Cardiac muscle cell (in vitro differentiated cells and primary cell): ENCODE data around the gene ZBTB9. TPM values are rescaled to one million over a fixed set of nuclear protein-coding genes. Genes with fewer than 3 reads are reported as not detected.

Source experiments
- DNase-seq, 2 donors: peaks; one replicate each; pipeline versions ENCODE4 v3.0.0 to v3.0.0-alpha.2; 2010 to 2017; ENCODE audit warnings: low read depth in 1 of 2, low spot score in 1 of 2
- H3K27ac ChIP-seq: fragments of 200-600 bp; sonication (generic); 2 replicates; pipeline ENCODE4 v1.5.1; 2016
- H3K27me3 ChIP-seq: fragments of 200-600 bp; sonication (generic); 2 replicates; pipeline ENCODE4 v1.6.0; 2016; ENCODE audit warnings: control low read depth
- H3K36me3 ChIP-seq: fragments of 200-600 bp; sonication (generic); 2 replicates; pipeline ENCODE4 v1.5.1; 2016; ENCODE audit warnings: control low read depth
- H3K4me1 ChIP-seq: fragments of 200-600 bp; sonication (generic); 2 replicates; pipeline ENCODE4 v1.8.1; 2017; ENCODE audit warnings: low read depth, mild to moderate bottlenecking, mixed run types
- H3K4me3 ChIP-seq: fragments of 200-600 bp; sonication (generic); 2 replicates; pipeline ENCODE4 v1.5.1; 2016; ENCODE audit warnings: mild to moderate bottlenecking
- H3K9me3 ChIP-seq: fragments of 200-600 bp; sonication (generic); 2 replicates; pipeline ENCODE4 v1.5.1; 2017; ENCODE audit warnings: low read depth, mild to moderate bottlenecking, control low read depth
- CTCF ChIP-seq: IDR thresholded peaks from 2 replicates; pipeline ENCODE4 v1.5.1; 2012; ENCODE audit warnings: low read depth, mild to moderate bottlenecking, low read length
- polyA plus RNA-seq: library from polyadenylated mRNA; unstranded; fragments of >200 nt; fragmentation: Nextera tagmentation; extraction: Ambion mirVana; gene quantifications from 2 replicates; pipeline ENCODE4 v1.2.1, GENCODE V29; 2016
- total RNA-seq: library from RNA; depleted of rRNA; stranded (reverse); fragments of >200 nt; gene quantifications from 2 replicates; pipeline ENCODE4 v1.2.3, GENCODE V29; 2016

ZBTB9 gene
- total and polyA plus RNA-seq, 2 experiments from 2014 or later = 5.5 to 9.5 TPM

GRCh38 chr6:33420491-33421343, 33.7 kb upstream of the ZBTB9 start:
- Histone ChIP-seq H3K4me1 (peaks cover 35% of the 10 kb centered on the region), H3K27me3 (no peaks in the 10 kb centered on the region), H3K36me3 (peaks cover 7% of the 10 kb centered on the region), H3K4me3 (peak overlapping the region; percentile 42), H3K27ac (no peak overlapping the region), H3K9me3 (no peaks in the 10 kb centered on the region)
- DNase-seq = no peak
- TF ChIP-seq CTCF = no peak

GRCh38 chr6:33421344-33421643, 33.1 kb upstream of the ZBTB9 start:
- Histone ChIP-seq H3K27ac (no peak overlapping the region), H3K27me3 (no peaks in the 10 kb centered on the region), H3K36me3 (peaks cover 2% of the 10 kb centered on the region), H3K9me3 (no peaks in the 10 kb centered on the region), H3K4me1 (peaks cover 32% of the 10 kb centered on the region), H3K4me3 (peak overlapping the region; percentile 42)
- no peak for TF ChIP-seq CTCF
- no peak for DNase-seq

GRCh38 chr6:33423777-33424176, 30.6 kb upstream of the ZBTB9 start:
- H3K27me3 ChIP-seq = no peaks in the 10 kb centered on the region
- H3K9me3 ChIP-seq = no peaks in the 10 kb centered on the region
- peaks cover 34% of the 10 kb centered on the region for H3K4me1 ChIP-seq
- DNase-seq = no peak
- peak overlapping the region; percentile 86 for H3K27ac ChIP-seq
- no peak for TF ChIP-seq CTCF
- no peak overlapping the region for H3K4me3 ChIP-seq
- H3K36me3 ChIP-seq = no peaks in the 10 kb centered on the region

- Histone ChIP-seq H3K9me3 (no peaks in the 10 kb centered on the region), H3K4me3 (peak overlapping the region; percentile 49), H3K27me3 (no peaks in the 10 kb centered on the region), H3K4me1 (peaks cover 29% of the 10 kb centered on the region), H3K27ac (peak overlapping the region; percentile 86), H3K36me3 (no peaks in the 10 kb centered on the region)
- no peak for TF ChIP-seq CTCF
- no peak for DNase-seq
These were observed 29.3 kb upstream of the ZBTB9 start for GRCh38 chr6:33424855-33425667.

- no peaks in the 10 kb centered on the region for H3K9me3 ChIP-seq
- H3K27ac ChIP-seq = peak overlapping the region; percentile 86
- DNase-seq = peak; percentile 87 to 89
- H3K36me3 ChIP-seq = no peaks in the 10 kb centered on the region
- peak; percentile 52 for TF ChIP-seq CTCF
- H3K4me3 ChIP-seq = peak overlapping the region; percentile 49
- H3K4me1 ChIP-seq = peaks cover 33% of the 10 kb centered on the region
- no peaks in the 10 kb centered on the region for H3K27me3 ChIP-seq
These were observed 28.5 kb upstream of the ZBTB9 start for GRCh38 chr6:33425668-33426577.
